Kasumi-1 (cell line): Measurements from ENCODE around the gene MUC7.
"Not testable (repeated sequence)": the region's sequence is repeated elsewhere in the genome, so short reads cannot be mapped to it uniquely, and the experiment has no call there.

ENCODE experiments used
- DNase-seq, 2 experiments: peaks; one replicate each; lab custom pipeline; 2025; lab: John Stamatoyannopoulos, UW

Gene MUC7

GRCh38 chr4:70471897-70472296 is at the start of gene MUC7:
Gene MUC7, plus strand, starts transcription at chr4:70472197. Its CDS starts 1,825 bp downstream, at chr4:70474022.
- DNase-seq = no peak

DNA sequence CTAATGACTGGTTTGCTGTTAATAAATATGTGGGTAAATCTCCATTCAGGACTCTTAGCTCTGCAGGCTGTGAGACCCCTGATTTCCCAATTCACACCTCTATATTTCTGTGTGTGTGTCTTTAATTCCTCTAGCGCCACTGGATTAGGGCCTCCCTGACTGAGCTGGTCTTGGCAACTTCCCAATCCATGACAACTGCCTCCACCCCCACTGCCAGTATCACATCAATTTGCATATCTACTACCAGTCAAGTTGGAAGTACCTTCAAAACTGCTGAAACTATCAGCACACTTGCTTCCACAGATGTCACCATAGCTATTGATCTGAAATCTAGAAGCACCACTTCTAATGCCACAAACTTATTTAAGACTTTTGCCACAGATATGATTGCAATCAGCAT is 46.7 kb upstream of the MUC7 start:
- DNase-seq = no peak

GRCh38 chr4:70426789-70427188 is 45.2 kb upstream of the MUC7 start:
- DNase-seq = no peak

DNA sequence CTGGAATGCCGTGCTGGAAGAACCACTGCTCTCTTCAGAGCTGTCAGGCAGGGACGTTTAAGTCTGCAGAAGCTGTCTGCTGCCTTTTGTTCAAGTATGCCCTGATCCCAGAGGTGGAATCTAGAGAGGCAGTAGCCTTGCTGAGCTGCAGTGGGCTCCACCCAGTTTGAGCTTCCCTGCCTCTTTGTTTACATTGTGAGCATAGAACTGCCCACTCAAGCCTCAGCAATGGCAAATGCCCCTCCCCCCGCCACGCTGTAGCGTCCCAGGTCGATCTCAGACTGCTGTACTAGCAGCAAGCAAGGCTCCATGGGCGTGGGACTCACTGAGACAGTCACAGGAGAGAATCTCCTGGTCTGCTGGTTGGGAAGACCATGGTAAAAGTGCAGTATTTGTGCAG is 34.8 kb upstream of the MUC7 start:
- no peak for DNase-seq

DNA sequence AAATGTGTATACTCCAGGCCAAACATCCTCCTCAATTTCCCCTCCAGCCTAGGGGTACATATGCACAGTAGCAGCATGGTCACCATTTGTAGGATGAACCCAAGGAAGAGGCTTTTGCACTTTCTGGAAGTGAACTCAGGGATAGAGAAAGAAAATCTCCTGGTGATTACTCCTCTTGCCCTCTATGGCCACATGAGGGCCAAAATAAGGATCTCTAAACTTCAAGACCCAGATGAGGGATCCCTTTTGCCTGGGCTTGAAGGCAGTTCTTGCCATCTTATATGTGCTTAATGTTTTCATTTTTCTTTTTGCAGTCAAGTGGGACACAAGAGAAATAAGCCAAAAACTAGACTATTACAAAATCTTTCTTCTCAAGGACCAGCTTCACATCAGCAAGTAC is 29.5 kb upstream of the MUC7 start:
- no peak for DNase-seq

GRCh38 chr4:70443329-70443728 is 28.7 kb upstream of the MUC7 start:
- DNase-seq = no peak

DNA sequence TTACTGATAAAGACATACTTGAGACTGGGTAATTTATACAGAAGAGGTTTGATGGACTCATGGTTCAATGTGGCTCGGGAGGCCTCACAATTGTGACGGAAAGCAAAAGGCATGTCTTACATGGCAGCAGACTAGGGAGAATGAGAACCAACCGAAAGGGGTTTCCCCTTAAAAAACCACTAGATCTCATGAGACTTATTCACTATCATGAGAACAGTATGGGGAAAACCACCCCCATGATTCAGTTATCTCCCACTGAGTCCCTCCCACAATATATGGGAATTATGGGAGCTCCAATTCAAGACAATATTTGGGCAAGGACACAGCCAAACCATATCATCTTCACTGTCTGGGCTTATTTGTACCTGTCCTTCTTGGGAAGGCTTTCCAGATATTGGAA is 22.8 kb upstream of the MUC7 start:
- DNase-seq = no peak

DNA sequence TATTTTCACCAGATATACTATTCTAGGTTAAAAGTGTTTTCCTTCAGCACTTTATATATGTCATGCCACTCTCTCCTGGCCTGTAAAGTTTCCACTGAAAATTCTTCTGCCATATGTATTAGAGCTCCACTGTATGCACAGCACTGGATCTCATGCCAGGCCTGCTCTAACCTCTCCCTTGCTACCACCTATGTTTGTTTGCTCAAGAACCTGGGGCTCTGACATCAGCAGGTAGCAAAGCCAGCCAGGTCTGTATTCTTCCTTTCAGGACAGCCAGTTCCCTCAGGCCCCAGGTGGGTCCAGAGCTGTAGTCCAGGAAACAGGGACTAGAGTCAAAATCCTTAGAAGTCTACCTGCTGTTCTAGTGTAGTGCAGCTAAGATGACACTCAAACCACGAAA is 19.1 kb upstream of the MUC7 start:
- no peak for DNase-seq

GRCh38 chr4:70463335-70463734 is 8.7 kb upstream of the MUC7 start:
- DNase-seq = no peak

GRCh38 chr4:70473679-70474078 is 1.7 kb downstream of the MUC7 start:
- DNase-seq = no peak

- no peak for DNase-seq
These were observed 16.8 kb downstream of the MUC7 start for GRCh38 chr4:70488748-70489147.

- no peak for DNase-seq
These were observed 24.2 kb downstream of the MUC7 start for GRCh38 chr4:70496231-70496630.

DNA sequence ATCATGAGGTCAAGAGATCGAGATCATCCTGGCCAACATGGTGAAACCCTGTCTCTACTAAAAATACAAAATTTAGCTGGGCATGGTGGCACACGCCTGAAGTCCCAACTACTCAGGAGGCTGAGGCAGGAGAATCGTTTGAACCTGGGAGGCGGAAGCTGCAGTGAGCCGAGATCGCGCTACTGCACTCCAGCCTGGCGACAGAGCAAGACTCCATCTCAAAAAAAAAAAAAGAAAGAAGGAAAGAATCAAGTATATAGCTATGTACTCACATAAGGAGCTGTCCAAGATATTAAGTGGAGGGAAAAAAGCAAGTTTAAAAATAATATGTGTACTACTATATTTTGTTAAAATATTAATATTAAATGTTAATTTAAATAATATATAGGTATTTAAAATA is 29.8 kb downstream of the MUC7 start:
- DNase-seq = not testable (repeated sequence)

GRCh38 chr4:70504733-70505132 is 32.7 kb downstream of the MUC7 start:
- no peak for DNase-seq

DNA sequence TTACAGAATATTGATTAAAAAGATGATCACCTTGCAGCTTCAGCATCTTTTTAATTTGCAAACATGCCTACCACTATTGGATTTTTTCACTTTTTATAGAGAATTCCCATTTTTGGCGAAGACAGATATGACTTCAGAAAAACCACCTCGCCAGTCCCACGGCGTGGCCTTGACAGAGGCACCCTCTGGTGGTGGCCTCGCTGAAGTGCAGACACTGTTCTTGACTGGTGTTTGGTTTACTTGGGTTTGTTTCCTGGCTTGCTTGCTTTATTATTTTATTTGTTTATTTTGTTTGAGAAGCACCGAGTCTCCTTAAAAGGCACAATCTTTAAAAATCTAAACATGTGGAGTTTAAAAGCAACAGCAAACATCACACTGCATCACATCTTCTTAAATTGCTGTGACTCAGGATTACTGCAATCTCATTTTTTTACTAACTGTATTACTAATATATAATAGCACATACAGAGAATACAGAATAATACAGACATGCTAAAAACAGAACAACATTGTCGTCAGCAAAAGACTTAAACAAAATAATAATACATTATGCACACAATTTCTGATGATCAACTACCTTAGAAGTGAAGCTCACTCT is 33.3 kb downstream of the MUC7 start:
- peak; percentile 51 to 64 for DNase-seq

DNA sequence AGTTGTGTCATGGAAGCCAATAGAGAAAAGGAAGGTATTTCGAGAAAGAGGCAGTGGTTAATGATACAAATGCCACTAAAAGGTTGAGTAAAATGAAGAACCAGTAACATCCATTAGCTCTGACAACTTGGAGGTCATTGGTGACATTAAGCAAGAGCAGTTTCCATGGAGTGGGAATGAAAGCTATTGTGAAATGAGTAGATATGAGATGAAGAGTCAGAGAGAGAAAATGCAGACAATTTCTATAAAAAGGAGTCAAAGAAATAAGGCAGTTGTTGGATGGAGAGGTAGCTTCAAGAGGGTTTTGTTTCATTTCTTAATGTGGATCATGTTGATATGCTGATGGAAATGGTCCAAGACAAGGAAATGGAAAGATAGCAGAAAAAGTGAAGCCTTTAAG is 36.8 kb downstream of the MUC7 start:
- DNase-seq = no peak

- no peak for DNase-seq
These were observed 39.4 kb downstream of the MUC7 start for GRCh38 chr4:70511365-70511764.

GRCh38 chr4:70515367-70516250 is 43.6 kb downstream of the MUC7 start:
- DNase-seq = no peak

DNA sequence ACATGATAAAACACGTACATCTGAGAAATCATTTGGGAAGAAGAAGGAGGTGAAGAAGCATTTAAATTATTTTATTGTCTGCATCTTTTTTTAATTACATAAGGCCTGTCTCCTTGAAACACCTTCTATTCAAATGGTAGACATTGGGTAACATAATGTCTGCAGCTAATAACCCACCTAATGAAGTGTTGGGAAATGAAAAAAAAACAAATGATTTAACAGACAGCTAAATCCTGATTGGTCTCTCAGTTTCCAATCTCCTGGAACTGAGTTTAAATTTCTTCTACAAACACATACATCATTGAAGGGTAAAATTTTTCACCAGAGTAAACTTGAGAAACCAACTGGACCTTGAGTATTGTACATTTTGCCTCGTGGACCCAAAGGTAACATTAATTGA is 46.3 kb downstream of the MUC7 start, which contains the start of gene AMTN:
TSS of gene AMTN (plus strand) at position 301 of the 400 bp plus-strand sequence. CDS start 209 bp downstream, outside the sequence.
- DNase-seq = no peak

- no peak for DNase-seq
These were observed 46.7 kb downstream of the MUC7 start for GRCh38 chr4:70518716-70519115.

- DNase-seq = no peak
These were observed 50.6 kb downstream of the MUC7 start for GRCh38 chr4:70522626-70523025.

DNA sequence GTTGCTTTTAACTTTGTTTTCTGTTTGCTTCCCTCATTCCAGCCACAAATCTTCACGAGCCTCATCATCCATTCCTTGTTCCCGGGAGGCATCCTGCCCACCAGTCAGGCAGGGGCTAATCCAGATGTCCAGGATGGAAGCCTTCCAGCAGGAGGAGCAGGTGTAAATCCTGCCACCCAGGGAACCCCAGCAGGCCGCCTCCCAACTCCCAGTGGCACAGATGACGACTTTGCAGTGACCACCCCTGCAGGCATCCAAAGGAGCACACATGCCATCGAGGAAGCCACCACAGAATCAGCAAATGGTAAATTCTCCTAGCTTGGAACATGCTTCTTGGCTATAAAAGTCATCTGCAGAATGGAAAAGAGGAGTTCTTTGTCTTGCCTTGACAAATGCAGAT is 59.0 kb downstream of the MUC7 start:
- DNase-seq = no peak

DNA sequence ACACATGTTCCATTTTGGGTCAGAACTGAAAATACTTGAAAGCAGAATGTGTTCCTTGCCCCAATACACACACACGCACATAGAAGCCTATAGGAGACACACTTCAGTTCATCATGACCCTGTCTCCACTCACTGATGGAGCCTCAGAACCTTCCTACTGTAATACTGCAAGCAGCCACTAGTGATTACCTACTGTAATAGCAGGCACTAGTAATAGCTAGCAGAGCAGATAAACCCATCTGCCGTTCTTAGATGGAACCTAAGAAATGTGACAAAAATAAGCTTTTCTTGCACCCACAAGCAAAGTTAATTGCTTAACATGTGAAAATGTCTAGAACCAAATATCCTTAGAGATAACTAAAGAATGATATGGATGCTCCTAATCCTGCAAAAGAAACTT is 60.0 kb downstream of the MUC7 start:
- peak; percentile 12 to 21 for DNase-seq
